GM18519 (cell line): ENCODE results near the gene RAET1G.
"Not testable (repeated sequence)": the region's sequence is repeated elsewhere in the genome, so short reads cannot be mapped to it uniquely, and the experiment has no call there.

ENCODE experiments used
- ATAC-seq: cut with Tn5 transposase; IDR thresholded peaks from one replicate; pipeline ENCODE4 v1.9.1; 2021; ENCODE audit warnings: mild to moderate bottlenecking, moderate library complexity; ENCODE audit not compliant: unreplicated experiment, low FRiP score

The RAET1G gene

DNA sequence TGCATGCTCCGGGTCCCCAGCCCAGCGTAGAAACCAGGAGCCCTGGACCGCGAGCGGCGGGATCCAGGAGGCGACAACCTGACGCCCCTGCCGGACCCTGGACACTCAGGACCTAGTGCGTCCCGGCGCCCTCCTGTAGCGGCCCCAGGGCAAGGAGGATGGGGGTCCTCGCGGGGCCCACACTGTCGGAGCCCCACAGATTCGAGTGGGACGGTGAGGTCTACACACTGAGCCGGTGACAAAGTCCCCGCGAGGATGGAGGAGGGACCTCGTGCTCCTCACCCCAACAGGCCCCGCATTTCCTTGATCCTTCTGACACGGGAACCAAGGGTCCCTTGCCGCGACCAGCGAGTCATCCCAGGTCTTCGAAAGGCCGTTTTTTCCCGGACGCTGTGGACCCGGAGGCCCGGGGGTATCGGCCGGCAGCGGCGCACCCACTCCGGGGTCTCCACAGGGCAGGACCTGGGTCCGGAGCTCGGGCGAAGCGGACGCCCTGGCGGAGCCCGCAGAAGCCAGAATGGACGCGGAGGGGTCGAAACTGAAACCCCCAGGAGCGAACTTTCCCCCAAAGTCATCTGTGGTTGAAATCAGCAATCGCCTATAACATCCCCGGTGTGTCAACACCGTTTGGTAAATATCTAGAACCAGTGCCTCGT, 31.5 kb upstream of the RAET1G start:
- not testable (repeated sequence) for ATAC-seq

DNA sequence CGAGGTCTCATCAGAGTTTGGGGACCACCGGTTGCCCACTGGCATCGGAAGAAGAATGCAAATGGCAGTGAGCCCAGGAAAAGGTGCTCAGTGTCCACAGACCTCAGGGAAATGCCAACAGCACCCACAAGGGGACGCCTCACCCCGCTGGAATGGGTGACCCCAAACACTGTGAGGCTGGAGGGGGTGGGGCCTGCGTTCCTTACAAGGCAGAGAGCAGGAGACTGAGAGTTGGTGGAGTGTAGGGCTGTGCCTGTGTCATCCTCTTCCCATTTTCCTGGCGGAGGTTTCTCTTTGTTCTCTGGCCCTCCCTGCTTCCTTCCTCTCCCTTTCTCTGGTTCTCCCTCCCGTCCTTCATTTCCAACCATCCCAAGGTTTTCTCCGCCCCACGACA, 31.0 kb upstream of the RAET1G start:
- not testable (repeated sequence) for ATAC-seq

DNA sequence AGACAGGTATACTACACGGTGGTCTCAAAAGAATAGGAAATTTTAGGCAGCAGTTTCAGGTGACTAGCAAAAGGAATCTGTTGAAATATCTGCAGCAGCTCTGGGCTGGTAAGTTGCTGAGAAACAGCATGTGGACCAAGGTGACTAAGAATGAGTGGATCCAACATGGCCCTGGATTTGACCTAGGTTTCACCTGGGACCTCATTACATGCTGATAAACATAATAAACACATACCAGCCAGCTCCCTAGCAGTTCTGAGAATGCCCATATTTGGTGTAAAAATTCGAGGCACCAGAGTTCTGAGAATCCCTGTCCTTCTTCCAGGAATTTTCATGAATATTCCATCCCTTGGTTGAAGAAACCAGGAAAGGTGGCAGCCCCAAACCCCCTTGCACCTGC, 30.5 kb upstream of the RAET1G start:
- ATAC-seq = not testable (repeated sequence)

DNA sequence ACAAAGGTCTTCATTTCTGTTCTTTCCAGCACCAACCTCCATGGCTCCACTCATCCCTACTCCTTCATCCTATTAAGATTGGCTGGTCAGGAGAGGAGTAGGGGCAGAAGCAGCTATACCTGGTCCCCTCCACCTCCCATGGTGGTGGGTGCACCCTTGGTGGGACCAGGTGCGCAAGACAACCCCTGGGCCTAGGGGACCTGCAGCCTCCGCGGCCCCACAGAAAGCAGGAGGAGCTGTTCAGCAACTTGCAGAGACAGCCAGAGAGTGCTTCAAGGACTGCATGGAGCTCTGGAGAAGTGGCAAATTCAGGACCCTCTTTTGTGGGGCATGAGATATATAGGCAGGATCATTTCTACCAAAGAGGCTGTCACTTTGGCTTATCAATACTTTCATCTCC, 28.7 kb upstream of the RAET1G start:
- no peak for ATAC-seq

DNA sequence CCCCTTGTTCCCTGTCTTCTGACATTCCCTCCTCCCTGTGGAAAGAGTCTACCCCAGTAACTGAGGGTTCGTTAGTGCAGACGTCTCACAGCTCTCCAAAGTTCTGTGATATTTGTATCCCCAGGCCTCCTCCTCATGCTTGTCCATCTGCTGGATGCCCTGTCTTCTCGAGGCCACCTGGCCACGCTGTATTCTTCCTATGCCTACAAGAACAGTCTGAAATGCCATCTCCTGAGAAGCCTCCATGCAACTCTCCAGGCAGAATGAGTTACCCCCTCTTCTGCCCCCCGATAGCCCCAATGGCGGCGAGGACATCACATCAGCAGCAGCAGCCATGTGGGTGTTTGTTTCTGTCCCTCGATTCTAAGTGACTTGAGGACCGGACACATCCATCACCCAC, 28.2 kb upstream of the RAET1G start:
- no peak for ATAC-seq

DNA sequence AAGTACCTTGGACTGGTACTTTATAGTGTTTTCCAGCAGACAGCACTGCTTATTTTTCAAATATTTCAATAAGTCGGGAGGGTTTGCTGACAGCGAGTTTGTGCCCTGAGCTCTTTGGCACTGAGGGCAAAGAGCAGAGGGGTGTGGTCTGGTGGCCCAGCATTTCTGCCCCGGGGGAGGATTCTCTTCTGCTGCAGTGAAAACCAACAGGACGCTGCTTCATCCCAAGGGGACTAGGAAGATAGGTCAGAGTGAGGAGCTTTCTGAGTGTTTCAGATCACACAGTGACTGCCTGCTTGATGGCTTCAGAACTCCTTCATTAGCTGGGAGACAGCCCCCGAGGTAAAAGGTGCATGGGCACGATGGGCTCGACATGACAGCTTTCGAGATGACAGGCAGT, 27.5 kb upstream of the RAET1G start:
- no peak for ATAC-seq

DNA sequence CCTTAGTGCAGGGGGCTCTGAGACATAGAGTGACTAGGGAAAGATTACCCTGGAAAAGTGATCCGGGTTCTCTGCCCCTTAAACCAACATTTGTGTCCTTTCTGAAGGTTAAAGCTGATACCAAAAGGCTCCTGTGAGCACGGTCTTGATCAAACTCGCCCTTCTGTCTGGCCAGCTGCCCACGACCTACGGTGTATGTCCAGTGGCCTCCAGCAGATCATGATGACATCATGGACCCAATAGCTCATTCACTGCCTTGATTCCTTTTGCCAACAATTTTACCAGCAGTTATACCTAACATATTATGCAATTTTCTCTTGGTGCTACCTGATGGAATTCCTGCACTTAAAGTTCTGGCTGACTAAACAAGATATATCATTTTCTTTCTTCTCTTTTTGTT, 25.7 kb upstream of the RAET1G start:
- ATAC-seq = no peak

DNA sequence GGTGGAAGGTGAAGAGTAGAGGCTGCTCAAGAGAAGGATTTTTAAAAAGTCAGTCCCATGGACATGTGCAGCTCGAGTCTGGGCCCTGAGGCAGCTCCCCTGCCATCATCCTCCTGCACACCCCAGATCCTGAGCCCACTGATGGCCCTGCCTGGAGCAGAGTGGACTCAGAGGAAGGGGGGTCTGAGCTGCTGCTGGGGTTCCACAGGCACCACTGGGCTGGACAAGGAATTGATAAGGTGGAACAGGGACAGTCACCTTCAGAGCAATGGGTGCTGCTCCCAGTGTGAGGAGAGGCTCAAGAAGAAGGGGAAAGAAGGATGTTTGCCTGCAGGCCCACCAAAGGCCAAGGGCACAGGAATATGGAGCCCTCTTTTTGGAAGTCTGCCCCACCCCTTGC, 25.1 kb upstream of the RAET1G start:
- no peak for ATAC-seq

DNA sequence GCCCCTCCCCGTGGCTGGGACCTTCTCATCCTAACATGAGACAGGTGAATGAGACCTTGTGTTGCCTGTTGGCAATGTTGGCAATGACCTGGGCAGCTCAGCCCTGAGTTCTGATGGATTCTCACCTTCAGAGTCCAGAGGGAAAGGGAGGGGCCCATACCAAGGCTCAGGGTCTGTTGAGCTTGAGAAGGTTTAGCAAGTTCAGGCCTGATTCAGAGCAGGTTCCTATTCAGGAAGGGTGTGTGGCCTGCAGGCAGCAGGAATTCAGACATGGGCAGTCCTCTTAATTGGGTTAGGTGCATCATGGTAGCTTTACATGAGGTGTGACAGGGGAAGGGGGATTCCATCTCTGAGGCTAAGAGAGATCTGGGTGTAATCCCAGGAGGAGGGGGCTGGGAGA, 24.6 kb upstream of the RAET1G start:
- not testable (repeated sequence) for ATAC-seq

DNA sequence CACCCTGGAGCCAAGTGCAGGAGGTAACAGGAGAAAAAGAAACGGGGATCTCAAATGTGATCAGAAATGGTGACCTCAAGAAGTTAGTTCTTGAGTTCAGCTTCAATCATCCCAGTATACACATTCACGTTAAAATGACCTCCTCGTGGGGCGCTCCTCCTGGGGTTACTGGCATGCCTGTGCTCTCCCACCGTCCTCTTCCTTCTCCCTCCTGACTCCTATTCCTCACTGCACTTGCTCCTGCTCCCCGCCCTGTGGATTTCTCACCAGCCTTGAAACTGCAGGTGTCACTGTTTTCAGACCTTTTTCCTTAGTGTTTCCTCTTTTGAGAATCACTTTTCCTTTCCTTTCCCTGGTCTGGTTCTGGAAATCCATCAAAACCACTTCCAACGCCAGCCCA, 23.7 kb upstream of the RAET1G start:
- ATAC-seq = not testable (repeated sequence)

DNA sequence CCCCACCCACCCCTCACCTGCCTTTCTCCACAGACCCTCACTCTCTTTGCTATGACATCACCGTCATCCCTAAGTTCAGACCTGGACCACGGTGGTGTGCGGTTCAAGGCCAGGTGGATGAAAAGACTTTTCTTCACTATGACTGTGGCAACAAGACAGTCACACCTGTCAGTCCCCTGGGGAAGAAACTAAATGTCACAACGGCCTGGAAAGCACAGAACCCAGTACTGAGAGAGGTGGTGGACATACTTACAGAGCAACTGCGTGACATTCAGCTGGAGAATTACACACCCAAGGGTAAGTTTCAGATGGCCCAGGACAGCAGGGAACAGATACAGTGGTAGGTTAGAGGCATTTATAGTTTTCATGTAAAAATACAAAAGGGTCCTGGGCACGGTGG, 22.4 kb upstream of the RAET1G start:
- ATAC-seq = not testable (repeated sequence)

DNA sequence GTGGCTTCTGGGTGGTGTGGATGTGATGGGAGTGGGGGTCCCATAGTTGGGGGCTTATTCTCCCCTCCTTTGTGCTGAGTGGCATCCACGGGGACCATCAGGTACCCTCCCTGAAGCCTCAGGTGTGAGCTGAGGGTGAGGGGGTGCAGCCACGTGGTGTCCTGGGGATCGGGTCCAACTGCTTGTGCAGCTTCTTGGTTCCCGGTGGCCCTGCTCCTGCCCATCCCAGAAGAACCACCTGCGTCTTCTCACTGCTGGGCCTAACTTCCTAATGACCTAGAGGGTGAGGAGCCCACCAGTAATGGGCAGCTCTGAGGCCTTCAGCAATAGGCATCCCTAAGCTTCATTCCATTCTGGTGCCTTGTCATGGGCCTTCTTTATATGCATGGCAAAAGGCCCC, 20.4 kb upstream of the RAET1G start:
- not testable (repeated sequence) for ATAC-seq

DNA sequence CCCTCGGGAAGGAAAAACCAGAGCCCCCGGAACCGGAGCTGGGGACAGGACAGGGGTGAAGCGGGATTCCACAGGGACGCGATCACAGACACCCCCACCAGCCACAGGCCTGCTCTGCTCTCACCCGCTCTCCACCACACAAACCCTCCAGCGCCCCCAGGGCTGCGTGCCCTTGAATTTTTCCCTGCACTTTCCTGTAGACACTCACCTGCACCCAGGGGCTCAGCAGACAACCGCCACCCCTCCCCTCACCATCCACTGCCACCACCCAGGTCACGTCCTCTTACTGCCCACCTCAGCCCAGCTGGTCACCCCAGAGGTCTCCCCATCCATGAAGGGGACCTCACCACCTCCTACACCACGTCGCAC, 19.5 kb upstream of the RAET1G start:
- no peak for ATAC-seq

DNA sequence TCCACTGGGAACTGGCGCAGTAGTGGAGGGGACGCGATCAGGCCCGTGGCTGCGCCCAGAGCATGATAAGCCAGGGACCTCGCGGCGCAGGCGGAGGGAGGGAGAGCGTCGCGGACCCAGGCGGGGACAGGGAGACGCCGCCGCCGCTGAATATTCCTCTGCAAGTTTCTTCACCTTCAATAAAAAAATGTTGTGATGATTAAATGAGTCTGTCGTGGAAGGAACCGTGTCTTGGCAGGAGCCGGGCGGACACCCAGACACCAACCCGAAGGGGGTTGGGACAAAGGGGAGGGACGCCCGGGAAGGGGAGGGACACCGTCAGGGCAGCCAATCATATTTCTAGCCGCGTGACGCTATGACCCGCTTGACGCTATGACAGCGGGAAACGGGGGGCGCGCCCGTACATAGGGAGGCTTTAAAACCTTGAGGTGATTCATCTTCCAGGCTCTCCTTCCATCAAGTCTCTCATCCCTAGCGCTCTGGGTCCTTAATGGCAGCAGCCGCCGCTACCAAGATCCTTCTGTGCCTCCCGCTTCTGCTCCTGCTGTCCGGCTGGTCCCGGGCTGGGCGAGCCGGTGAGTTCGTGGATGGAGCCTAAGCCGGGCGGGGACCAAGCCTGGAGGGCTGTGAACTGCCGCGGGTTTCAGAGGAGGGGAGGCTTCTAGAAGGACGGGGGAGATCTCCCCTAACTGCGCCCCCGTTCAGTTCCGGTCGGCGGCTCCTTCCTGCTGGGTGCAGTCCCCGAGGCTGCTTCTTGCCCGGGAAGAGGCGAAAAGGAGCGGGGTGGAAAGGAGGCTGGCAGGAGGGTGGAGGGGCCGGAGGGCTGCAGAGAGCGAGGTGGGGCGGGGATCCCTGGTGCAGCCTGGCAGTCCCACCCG, 18.9 kb upstream of the RAET1G start, which contains the start of gene ULBP2:
Gene ULBP2 (plus strand): TSS at position 432 of the 878 bp plus-strand sequence. CDS start 59 bp downstream, at position 491.
- ATAC-seq = peak; percentile 45

DNA sequence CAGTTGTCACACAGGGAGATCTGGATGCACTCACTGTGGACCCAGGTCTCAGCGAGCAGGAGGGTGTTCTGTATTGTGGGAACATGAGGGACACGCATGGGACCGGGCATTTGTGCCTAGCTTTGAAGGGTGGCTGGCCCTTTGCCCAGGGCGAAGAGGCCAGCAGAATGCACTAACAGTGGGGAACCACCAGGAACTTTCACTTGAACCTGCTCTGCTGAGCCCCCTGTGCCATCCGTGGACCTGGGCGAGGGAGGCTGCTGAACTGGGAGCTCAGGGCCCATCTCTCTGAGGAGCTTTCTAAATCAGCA, 17.7 kb upstream of the RAET1G start:
- ATAC-seq = no peak

DNA sequence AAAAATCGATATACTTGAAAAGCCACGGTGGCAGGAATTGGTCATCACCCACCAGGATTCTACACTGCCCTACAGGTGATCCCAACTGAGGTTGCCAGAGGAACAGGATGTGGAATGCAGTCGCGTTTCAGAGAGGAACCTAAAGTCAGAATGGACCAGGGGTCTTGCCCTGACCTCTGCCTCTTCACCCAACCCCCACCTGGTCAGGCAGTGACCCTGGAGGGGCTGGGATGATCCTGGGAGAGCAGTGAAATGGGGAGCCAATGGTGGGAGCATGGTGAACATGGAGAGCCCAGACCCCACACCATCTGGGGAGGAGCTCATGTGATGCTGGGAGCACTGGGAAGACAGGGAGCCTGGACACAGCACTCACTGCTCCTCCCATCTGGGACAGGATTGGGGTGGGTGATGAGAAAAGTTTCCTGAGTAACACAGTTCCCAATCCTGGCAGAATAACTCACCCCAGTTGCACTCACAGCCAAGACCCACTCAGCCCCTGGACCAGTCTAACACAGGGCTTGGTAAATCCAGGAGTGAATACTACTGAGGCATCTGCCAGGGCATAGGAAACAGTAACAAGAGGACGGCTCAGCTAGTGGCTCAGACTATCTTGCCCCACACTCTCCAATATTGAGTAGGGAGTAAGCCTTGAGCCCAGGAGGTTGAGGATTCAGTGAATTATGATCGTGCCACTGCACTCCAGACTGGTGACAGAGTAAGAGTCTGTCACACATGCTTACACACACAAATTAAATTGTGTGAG, 17.2 kb upstream of the RAET1G start:
- no peak for ATAC-seq

DNA sequence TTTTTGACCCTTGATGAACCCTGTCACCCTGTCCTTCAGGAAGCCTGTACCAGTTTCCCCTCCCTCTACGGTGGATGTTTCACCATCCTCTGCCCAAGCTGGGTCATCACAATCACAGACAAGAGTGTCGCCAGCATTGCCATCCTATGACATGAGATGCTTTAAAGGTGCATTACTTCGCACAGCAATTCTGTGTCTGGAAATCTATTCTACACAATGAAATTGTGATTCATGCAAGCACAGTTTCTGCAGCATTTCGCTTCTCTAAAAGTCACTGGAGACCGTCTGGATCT, 16.4 kb upstream of the RAET1G start:
- no peak for ATAC-seq

DNA sequence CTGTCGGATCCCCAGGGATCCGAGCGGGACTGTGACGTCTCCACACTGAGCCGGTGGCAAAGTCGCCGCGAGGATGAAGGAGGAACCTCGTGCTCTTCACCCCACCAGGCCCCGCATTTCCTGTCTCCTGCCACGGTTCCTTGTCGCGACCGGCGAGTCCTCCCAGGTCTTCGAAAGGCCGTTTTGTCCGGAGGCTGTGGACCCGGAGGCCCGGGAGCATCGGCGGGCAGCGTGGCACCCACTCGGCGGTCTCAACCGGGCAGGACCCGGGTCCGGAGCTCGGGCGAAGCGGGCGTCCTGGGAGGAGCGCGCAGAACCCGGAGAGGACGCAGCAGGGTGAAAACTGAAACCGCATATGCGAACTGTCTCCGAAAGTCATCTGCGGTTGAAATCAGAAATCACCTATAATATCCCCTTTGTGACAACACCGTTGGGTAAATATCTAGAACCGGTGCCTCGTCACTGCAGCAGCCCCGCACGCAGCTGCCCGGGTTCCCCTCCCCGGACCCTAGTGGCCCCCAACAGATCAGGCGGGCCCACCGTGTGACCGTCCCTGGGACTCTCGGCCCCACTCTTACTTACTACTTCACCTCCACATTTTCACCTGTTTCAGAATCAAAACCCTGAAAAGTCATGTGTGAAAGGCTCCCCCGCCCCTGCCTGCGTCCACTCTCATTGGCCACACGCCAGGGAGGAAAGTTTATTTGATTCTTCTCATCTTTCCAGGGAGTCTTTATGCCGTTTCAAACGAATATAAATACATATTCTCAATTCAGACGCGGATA, 15.8 kb upstream of the RAET1G start:
- ATAC-seq = peak; percentile 50

DNA sequence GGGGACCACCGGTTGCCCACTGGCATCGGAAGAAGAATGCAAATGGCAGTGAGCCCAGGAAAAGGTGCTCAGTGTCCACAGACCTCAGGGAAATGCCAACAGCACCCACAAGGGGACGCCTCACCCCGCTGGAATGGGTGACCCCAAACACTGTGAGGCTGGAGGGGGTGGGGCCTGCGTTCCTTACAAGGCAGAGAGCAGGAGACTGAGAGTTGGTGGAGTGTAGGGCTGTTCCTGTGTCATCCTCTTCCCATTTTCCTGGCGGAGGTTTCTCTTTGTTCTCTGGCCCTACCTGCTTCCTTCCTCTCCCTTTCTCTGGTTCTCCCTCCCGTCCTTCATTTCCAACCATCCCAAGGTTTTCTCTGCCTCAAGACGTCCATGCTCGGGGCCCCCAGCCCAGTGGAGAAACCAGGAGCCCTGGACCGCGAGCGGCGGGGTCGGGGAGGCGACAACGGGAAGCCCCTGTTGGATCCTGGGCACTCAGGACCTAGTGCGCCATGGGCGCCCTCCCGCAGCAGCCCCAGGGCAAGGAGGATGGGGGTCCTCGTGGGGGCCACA, 15.2 kb upstream of the RAET1G start:
- not testable (repeated sequence) for ATAC-seq

DNA sequence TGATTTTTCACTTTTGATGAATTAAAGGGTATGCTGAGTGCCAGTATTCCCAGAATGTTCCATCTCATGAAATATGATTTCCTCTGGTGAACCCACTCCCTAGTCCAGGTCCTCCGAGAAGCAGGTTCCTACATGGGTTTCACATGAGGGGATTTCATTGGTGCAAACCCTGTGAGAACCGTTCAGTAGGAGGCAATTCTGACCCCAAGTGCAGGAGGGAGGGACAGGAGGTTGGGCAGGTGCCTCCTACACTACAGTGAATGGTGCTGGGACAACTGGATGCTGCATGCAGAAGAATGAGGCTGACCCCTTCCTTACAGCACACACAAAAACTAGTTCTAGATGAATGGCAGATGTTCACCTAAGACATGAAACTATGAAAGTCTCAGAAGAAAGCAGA, 13.8 kb upstream of the RAET1G start:
- ATAC-seq = no peak

DNA sequence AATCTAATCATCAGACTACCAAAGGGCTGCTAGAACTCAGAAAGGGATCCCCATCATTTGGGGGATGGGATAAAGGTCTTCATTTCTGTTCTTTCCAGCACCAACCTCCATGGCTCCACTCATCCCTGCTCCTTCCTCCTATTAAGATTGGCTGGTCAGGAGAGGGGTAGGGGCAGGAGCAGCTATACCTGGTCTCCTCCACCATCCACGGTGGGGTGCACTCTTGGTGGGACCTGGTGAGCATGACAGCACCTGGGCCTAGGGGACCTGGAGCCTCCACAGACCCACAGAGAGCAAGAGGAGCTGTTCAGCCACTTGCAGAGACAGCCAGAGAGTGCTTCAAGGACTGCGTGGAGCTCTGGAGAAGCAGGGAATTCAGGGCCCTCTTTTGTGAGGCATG, 12.7 kb upstream of the RAET1G start:
- no peak for ATAC-seq
